PC-3 (cell line): ENCODE measurements around the gene MLYCD. TPM values are rescaled to one million over a fixed set of nuclear protein-coding genes. Genes with fewer than 3 reads are reported as not detected.

Experiments
- ATAC-seq: fragments of 200-7000 bp; cut with Tn5 transposase; 2 replicates; pipeline ENCODE4 v1.9.1; 2020; ENCODE audit warnings: mild to moderate bottlenecking, moderate library complexity
- BruUV-seq: library from RNA; stranded (reverse); fragments of 400-500 nt; replicated peaks from 2 replicates; lab custom pipeline; 2021; lab: Mats Ljungman, UMichigan
- CTCF ChIA-PET: fragments of 300-600 bp; sonication (Branson Sonifier 250); formaldehyde crosslinking; loops from one replicate; lab custom pipeline; 2022; ENCODE audit warnings: antibody characterized with exemption; lab: Charles Lee
- POLR2A ChIA-PET: fragments of 300-600 bp; sonication (Branson Sonifier 250); formaldehyde crosslinking; loops from one replicate; lab custom pipeline; 2022; ENCODE audit warnings: antibody characterized with exemption; ENCODE audit not compliant: unreplicated experiment; lab: Charles Lee
- DNase-seq: peaks from one replicate; pipeline ENCODE4 v3.0.0-alpha.2; 2015
- H2AFZ ChIP-seq: fragments of 300-600 bp; sonication (generic); 2 replicates; pipeline ENCODE4 v1.6.0; 2016; ENCODE audit warnings: antibody characterized with exemption, low read length
- H3F3A ChIP-seq: fragments of 300-600 bp; sonication (generic); one replicate; pipeline ENCODE4 v1.6.0; 2017; ENCODE audit warnings: antibody characterized with exemption, low read length, control low read depth, mild to moderate bottlenecking; ENCODE audit not compliant: unreplicated experiment
- H3K27ac ChIP-seq: fragments of 300-600 bp; sonication (generic); 2 replicates; pipeline ENCODE4 v1.5.1; 2016; ENCODE audit warnings: mild to moderate bottlenecking, low read length
- H3K27me3 ChIP-seq: fragments of 300-600 bp; sonication (generic); 2 replicates; pipeline ENCODE4 v1.6.1; 2016; ENCODE audit warnings: low read length, mixed read lengths
- H3K36me3 ChIP-seq: fragments of 300-600 bp; sonication (generic); 2 replicates; pipeline ENCODE4 v1.6.1; 2016; ENCODE audit warnings: low read depth, mixed run types, low read length, mixed read lengths
- H3K4me1 ChIP-seq: fragments of 300-600 bp; sonication (generic); 2 replicates; pipeline ENCODE4 v1.5.1; 2016; ENCODE audit warnings: low read length; ENCODE audit not compliant: insufficient read depth
- H3K4me2 ChIP-seq: fragments of 300-600 bp; sonication (generic); 2 replicates; pipeline ENCODE4 v1.6.0; 2016; ENCODE audit warnings: low read length
- H3K4me3 ChIP-seq: fragments of 300-600 bp; sonication (generic); 2 replicates; pipeline ENCODE4 v1.5.1; 2016; ENCODE audit warnings: mild to moderate bottlenecking, low read length, mixed read lengths
- H3K79me2 ChIP-seq: fragments of 300-600 bp; sonication (generic); 2 replicates; pipeline ENCODE4 v1.6.1; 2017; ENCODE audit warnings: low read length, mixed read lengths
- H3K9ac ChIP-seq: fragments of 300-600 bp; sonication (generic); 2 replicates; pipeline ENCODE4 v1.6.0; 2016; ENCODE audit warnings: mild to moderate bottlenecking, low read length
- H3K9me2 ChIP-seq: fragments of 300-600 bp; sonication (generic); replicated peaks from 2 replicates; pipeline ENCODE4 v1.6.1; 2016; ENCODE audit warnings: mixed run types, low read length, mixed read lengths
- H3K9me3 ChIP-seq: fragments of 300-600 bp; sonication (generic); 2 replicates; pipeline ENCODE4 v1.6.1; 2016; ENCODE audit warnings: low read length, mixed read lengths
- H4K20me1 ChIP-seq: fragments of 300-600 bp; sonication (generic); 2 replicates; pipeline ENCODE4 v1.6.1; 2016; ENCODE audit warnings: low read length, mixed read lengths
- CTCF ChIP-seq: fragments of 300-600 bp; sonication (generic); conservative IDR thresholded peaks from 2 replicates; pipeline ENCODE4 v1.5.1; 2017; ENCODE audit warnings: antibody characterized with exemption, low read depth, mild to moderate bottlenecking, low read length
- EZH2 ChIP-seq: fragments of 300-600 bp; sonication (generic); IDR thresholded peaks from one replicate; pipeline ENCODE4 v1.6.1; 2017; ENCODE audit warnings: antibody characterized with exemption, mild to moderate bottlenecking, low read length; ENCODE audit not compliant: unreplicated experiment
- EZH2phosphoT487 ChIP-seq: fragments of 300-600 bp; sonication (generic); IDR thresholded peaks from 2 replicates; pipeline ENCODE4 v1.6.1; 2018; ENCODE audit warnings: mild to moderate bottlenecking, antibody characterized with exemption, low read length, borderline replicate concordance
- intact Hi-C: fragments of 100-400 bp; cut with micrococcal nuclease; formaldehyde crosslinking; loops from 2 replicates; pipeline ENCODE4 v1.9.0; 2023
- total RNA-seq: library from RNA; depleted of rRNA; stranded (reverse); fragments of >200 nt; gene quantifications from 2 replicates; pipeline ENCODE4 v1.2.3, GENCODE V29; 2014

Gene MLYCD
- total RNA-seq, 1 experiment from 2014 or later: 0.95 TPM

GRCh38 chr16:83851473-83851872 is 47.4 kb upstream of the MLYCD start:
- POLR2A ChIA-PET: no interaction called here
- no peak overlapping the region for H3K4me2 ChIP-seq
- no peaks in the 10 kb centered on the region for H4K20me1 ChIP-seq
- ATAC-seq: no peak
- no peaks in the 10 kb centered on the region for H3F3A ChIP-seq
- H3K27me3 ChIP-seq: peaks cover 62% of the 10 kb centered on the region
- intact Hi-C loops: no loop called here
- CTCF ChIA-PET: no interaction called here
- no TSS peak for BruUV-seq
- no peaks in the 10 kb centered on the region for H3K4me1 ChIP-seq
- no peak overlapping the region for H3K9ac ChIP-seq
- H3K9me3 ChIP-seq: no peaks in the 10 kb centered on the region
- H3K36me3 ChIP-seq: no peaks in the 10 kb centered on the region
- no peak overlapping the region for H3K4me3 ChIP-seq
- H3K27ac ChIP-seq: no peak overlapping the region
- no peaks in the 10 kb centered on the region for H3K79me2 ChIP-seq
- TF ChIP-seq EZH2phosphoT487 (no peak), CTCF (no peak), EZH2 (no peak)
- no peaks in the 10 kb centered on the region for H3K9me2 ChIP-seq
- no peak for DNase-seq
- H2AFZ ChIP-seq: no peak overlapping the region

DNA sequence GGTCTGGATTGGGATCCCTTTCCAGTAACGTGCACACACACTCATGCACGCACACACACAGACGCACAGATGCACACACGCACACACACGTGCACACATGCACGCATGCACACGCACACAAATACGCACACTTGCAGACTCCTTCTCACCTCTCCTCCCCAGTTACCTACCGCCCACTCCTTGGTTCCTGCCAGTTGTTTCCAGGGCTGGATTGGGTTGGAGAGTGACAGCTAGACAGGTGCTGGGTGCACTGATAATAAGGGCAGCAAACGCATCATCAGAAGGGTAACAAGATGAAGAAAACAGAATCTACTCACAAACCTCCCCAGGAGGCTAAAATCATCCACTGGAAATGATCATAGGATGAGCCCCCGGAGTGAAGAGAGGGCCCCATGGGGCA is 46.1 kb upstream of the MLYCD start:
- no peaks in the 10 kb centered on the region for H3F3A ChIP-seq
- no peak for TF ChIP-seq EZH2
- TF ChIP-seq EZH2phosphoT487: no peak
- no peak for TF ChIP-seq CTCF
- ChIA-PET POLR2A (no interaction called here), CTCF (no interaction called here)
- no peak overlapping the region for H2AFZ ChIP-seq
- H3K4me3 ChIP-seq: no peak overlapping the region
- intact Hi-C loops: no loop called here
- ATAC-seq (no peak), DNase-seq (no peak)
- no peak overlapping the region for H3K9ac ChIP-seq
- H3K9me2 ChIP-seq: no peaks in the 10 kb centered on the region
- no peaks in the 10 kb centered on the region for H3K79me2 ChIP-seq
- no peaks in the 10 kb centered on the region for H4K20me1 ChIP-seq
- no TSS peak for BruUV-seq
- no peak overlapping the region for H3K27ac ChIP-seq
- H3K4me2 ChIP-seq: no peak overlapping the region
- peaks cover 54% of the 10 kb centered on the region for H3K27me3 ChIP-seq
- no peaks in the 10 kb centered on the region for H3K4me1 ChIP-seq
- H3K36me3 ChIP-seq: no peaks in the 10 kb centered on the region
- no peaks in the 10 kb centered on the region for H3K9me3 ChIP-seq

DNA sequence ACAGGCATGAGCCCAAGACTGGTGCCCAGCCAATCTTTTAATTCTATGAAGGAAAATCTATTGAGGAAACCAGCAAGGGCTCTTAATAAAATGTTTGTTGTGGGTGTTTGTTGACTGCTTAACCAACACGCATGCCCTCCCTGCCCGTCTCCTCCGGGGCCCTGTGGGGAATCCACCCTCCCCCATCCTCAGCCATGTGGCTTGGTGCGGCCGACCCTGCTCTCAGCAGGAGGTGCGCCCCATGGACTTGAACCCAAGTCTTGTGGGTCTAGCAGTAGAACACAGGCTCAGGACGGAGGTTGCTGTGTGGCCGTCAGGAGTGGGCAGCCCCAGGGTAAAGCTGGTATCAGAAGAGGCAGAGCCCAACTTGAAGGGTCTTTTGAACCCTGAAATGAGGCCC is 45.1 kb upstream of the MLYCD start:
- Histone ChIP-seq H3K9me3 (no peaks in the 10 kb centered on the region), H3K9me2 (no peaks in the 10 kb centered on the region), H3K4me3 (no peak overlapping the region), H3K79me2 (no peaks in the 10 kb centered on the region), H3K4me2 (no peak overlapping the region), H3K27ac (no peak overlapping the region), H3K4me1 (no peaks in the 10 kb centered on the region), H4K20me1 (no peaks in the 10 kb centered on the region), H2AFZ (no peak overlapping the region), H3K27me3 (peaks cover 53% of the 10 kb centered on the region), H3K9ac (no peak overlapping the region), H3K36me3 (no peaks in the 10 kb centered on the region), H3F3A (no peaks in the 10 kb centered on the region)
- ATAC-seq (no peak), DNase-seq (no peak)
- ChIA-PET POLR2A (no interaction called here), CTCF (no interaction called here)
- intact Hi-C loops: no loop called here
- TF ChIP-seq EZH2phosphoT487 (no peak), EZH2 (no peak), CTCF (no peak)
- no TSS peak for BruUV-seq
